GM12875 (cell line): ENCODE data around the gene SPATA46.

Experiments
- H3K4me3 ChIP-seq: one replicate; pipeline ENCODE4 v1.5.1; 2011; ENCODE audit warnings: low read depth, low read length, control low read depth
- CTCF ChIP-seq: IDR thresholded peaks from 2 replicates; pipeline ENCODE4 v1.5.1; 2011; ENCODE audit warnings: low read depth, mild to moderate bottlenecking, control low read depth, inconsistent platforms, low read length, moderate library complexity, borderline replicate concordance; ENCODE audit not compliant: insufficient read depth

Gene SPATA46

DNA sequence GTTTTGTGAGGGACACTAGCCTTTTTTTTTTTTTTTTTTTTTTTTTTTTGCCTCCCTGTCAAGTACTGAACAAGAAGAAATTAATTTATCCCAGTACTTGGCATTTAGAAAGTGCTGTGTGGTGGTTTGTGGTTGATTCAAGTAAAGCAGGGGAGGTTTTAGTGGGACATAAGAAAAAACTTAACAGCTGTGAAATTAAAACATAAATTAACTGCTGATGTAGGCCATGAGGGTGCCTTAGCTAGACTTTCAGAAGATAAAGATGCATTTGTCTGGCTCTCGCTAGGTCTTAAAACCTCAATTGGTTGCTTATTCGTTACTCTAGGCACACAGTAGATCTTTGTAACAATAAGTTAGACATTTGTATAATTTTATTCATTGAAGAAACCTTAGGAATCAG, 52.3 kb downstream of the SPATA46 start:
- no peak for TF ChIP-seq CTCF
- H3K4me3 ChIP-seq = no peak overlapping the region
